Activated CD8-positive, alpha-beta memory T cell treated with anti-CD3 and anti-CD28 coated beads, Interleukin-2, amount 10 ng/mL, durations not matched to agents 7 days and 5 days (primary cell): Measurements from ENCODE around the gene TXNRD2. TPM values are rescaled to one million over a fixed set of nuclear protein-coding genes. Genes with fewer than 3 reads are reported as not detected.
A peak's percentile ranks its signal among the peaks of the same experiment; 100 is the strongest.

Experiments
- ATAC-seq: fragments of 150-1000 bp; cut with Tn5 transposase; one replicate; pipeline ENCODE4 v1.10.0; 2021; ENCODE audit warnings: moderate library complexity
- CTCF ChIA-PET: fragments of 350-600 bp; sonication (Branson Sonifier 250); formaldehyde crosslinking; loops from one replicate; lab custom pipeline; 2021; ENCODE audit warnings: antibody characterized with exemption; lab: Charles Lee
- DNase-seq: peaks from one replicate; pipeline ENCODE4 v3.0.0-alpha.2; 2020
- H3K27ac Mint-ChIP-seq: one replicate; pipeline ENCODE4 v1.8.0; 2021; ENCODE audit warnings: mild to moderate bottlenecking, mixed read lengths
- H3K27me3 Mint-ChIP-seq: one replicate; pipeline ENCODE4 v1.8.0; 2021; ENCODE audit warnings: mixed read lengths
- H3K36me3 Mint-ChIP-seq: one replicate; pipeline ENCODE4 v1.8.0; 2021; ENCODE audit warnings: mild to moderate bottlenecking, mixed read lengths
- H3K4me1 Mint-ChIP-seq: one replicate; pipeline ENCODE4 v1.8.0; 2021; ENCODE audit warnings: mixed read lengths
- H3K4me3 Mint-ChIP-seq: one replicate; pipeline ENCODE4 v1.8.0; 2021; ENCODE audit warnings: mild to moderate bottlenecking, moderate library complexity, mixed read lengths
- H3K9me3 Mint-ChIP-seq: one replicate; pipeline ENCODE4 v1.8.0; 2022; ENCODE audit warnings: low read depth, mixed read lengths
- total RNA-seq, 2 experiments: library from RNA; stranded (reverse); gene quantifications; one replicate each; pipeline ENCODE4 v1.2.3, GENCODE V29; 2021

The TXNRD2 gene
- total RNA-seq, 2 experiments from 2014 or later = 20.5 to 23.1 TPM

- no peak overlapping the region for H3K4me3 Mint-ChIP-seq
- no peaks in the 10 kb centered on the region for H3K27me3 Mint-ChIP-seq
- H3K36me3 Mint-ChIP-seq = no peaks in the 10 kb centered on the region
- no peaks in the 10 kb centered on the region for H3K9me3 Mint-ChIP-seq
- peaks cover 3% of the 10 kb centered on the region for H3K4me1 Mint-ChIP-seq
- CTCF ChIA-PET = no interaction called here
- ATAC-seq = no peak
- DNase-seq = no peak
- no peak overlapping the region for H3K27ac Mint-ChIP-seq
These were observed 64.5 kb downstream of the TXNRD2 start for GRCh38 chr22:19876941-19877625.

GRCh38 chr22:19876314-19876940 is 65.2 kb downstream of the TXNRD2 start:
- H3K27me3 Mint-ChIP-seq = no peaks in the 10 kb centered on the region
- no peak overlapping the region for H3K27ac Mint-ChIP-seq
- H3K9me3 Mint-ChIP-seq = no peaks in the 10 kb centered on the region
- DNase-seq (no peak), ATAC-seq (no peak)
- H3K4me1 Mint-ChIP-seq = peaks cover 3% of the 10 kb centered on the region
- H3K36me3 Mint-ChIP-seq = no peaks in the 10 kb centered on the region
- H3K4me3 Mint-ChIP-seq = no peak overlapping the region
- CTCF ChIA-PET = interaction anchor here (1.2 kb wide), 1 partner anchor 10 kb away, joined by 3 read pairs; no protein-coding TSS in a partner anchor

- Mint-ChIP-seq H3K4me1 (peaks cover 3% of the 10 kb centered on the region), H3K36me3 (no peaks in the 10 kb centered on the region), H3K27ac (no peak overlapping the region), H3K4me3 (no peak overlapping the region), H3K9me3 (no peaks in the 10 kb centered on the region), H3K27me3 (no peaks in the 10 kb centered on the region)
- ATAC-seq = no peak
- CTCF ChIA-PET = interaction anchor here (1.2 kb wide), 1 partner anchor 9 kb away, joined by 3 read pairs; no protein-coding TSS in a partner anchor
- no peak for DNase-seq
These were observed 65.9 kb downstream of the TXNRD2 start for GRCh38 chr22:19875531-19876313.

GRCh38 chr22:19875061-19875530 is 66.5 kb downstream of the TXNRD2 start:
- DNase-seq = no peak

GRCh38 chr22:19874307-19875060 is 67.1 kb downstream of the TXNRD2 start:
- CTCF ChIA-PET = no interaction called here
- H3K4me1 Mint-ChIP-seq = peaks cover 3% of the 10 kb centered on the region
- peak; percentile 10 for ATAC-seq
- DNase-seq = no peak
- H3K9me3 Mint-ChIP-seq = no peaks in the 10 kb centered on the region
- H3K27ac Mint-ChIP-seq = no peak overlapping the region
- H3K27me3 Mint-ChIP-seq = no peaks in the 10 kb centered on the region
- no peaks in the 10 kb centered on the region for H3K36me3 Mint-ChIP-seq
- no peak overlapping the region for H3K4me3 Mint-ChIP-seq

More at GRCh38 chr22:19875061-19875530, 66.5 kb downstream of the TXNRD2 start:
- H3K9me3 Mint-ChIP-seq = no peaks in the 10 kb centered on the region
- CTCF ChIA-PET = interaction anchor here (1.2 kb wide), 1 partner anchor 9 kb away, joined by 3 read pairs; no protein-coding TSS in a partner anchor
- no peak for ATAC-seq
- peaks cover 3% of the 10 kb centered on the region for H3K4me1 Mint-ChIP-seq
- no peaks in the 10 kb centered on the region for H3K36me3 Mint-ChIP-seq
- no peak overlapping the region for H3K27ac Mint-ChIP-seq
- H3K27me3 Mint-ChIP-seq = no peaks in the 10 kb centered on the region
- H3K4me3 Mint-ChIP-seq = no peak overlapping the region

GRCh38 chr22:19873960-19874306 is 67.7 kb downstream of the TXNRD2 start:
- DNase-seq = no peak
- Mint-ChIP-seq H3K27me3 (no peaks in the 10 kb centered on the region), H3K27ac (no peak overlapping the region), H3K4me1 (peaks cover 3% of the 10 kb centered on the region), H3K36me3 (no peaks in the 10 kb centered on the region), H3K9me3 (no peaks in the 10 kb centered on the region), H3K4me3 (no peak overlapping the region)
- no peak for ATAC-seq
- CTCF ChIA-PET = no interaction called here

- Mint-ChIP-seq H3K9me3 (no peaks in the 10 kb centered on the region), H3K27ac (no peak overlapping the region), H3K27me3 (no peaks in the 10 kb centered on the region), H3K4me1 (peaks cover 3% of the 10 kb centered on the region), H3K36me3 (no peaks in the 10 kb centered on the region), H3K4me3 (no peak overlapping the region)
- DNase-seq = no peak
- CTCF ChIA-PET = no interaction called here
- no peak for ATAC-seq
These were observed 68.3 kb downstream of the TXNRD2 start for GRCh38 chr22:19873138-19873959.

- H3K27ac Mint-ChIP-seq = no peak overlapping the region
- DNase-seq = no peak
- H3K27me3 Mint-ChIP-seq = no peaks in the 10 kb centered on the region
- H3K4me3 Mint-ChIP-seq = no peak overlapping the region
- peaks cover 3% of the 10 kb centered on the region for H3K4me1 Mint-ChIP-seq
- CTCF ChIA-PET = no interaction called here
- no peaks in the 10 kb centered on the region for H3K9me3 Mint-ChIP-seq
- no peaks in the 10 kb centered on the region for H3K36me3 Mint-ChIP-seq
- ATAC-seq = no peak
These were observed 68.9 kb downstream of the TXNRD2 start for GRCh38 chr22:19872779-19873137.

- CTCF ChIA-PET = no interaction called here
- ATAC-seq = no peak
- no peak for DNase-seq
- Mint-ChIP-seq H3K27ac (no peak overlapping the region), H3K27me3 (no peaks in the 10 kb centered on the region), H3K36me3 (no peaks in the 10 kb centered on the region), H3K4me1 (peaks cover 3% of the 10 kb centered on the region), H3K9me3 (no peaks in the 10 kb centered on the region), H3K4me3 (no peak overlapping the region)
These were observed 69.5 kb downstream of the TXNRD2 start for GRCh38 chr22:19871845-19872778.

GRCh38 chr22:19871023-19871844 is 70.4 kb downstream of the TXNRD2 start:
- CTCF ChIA-PET = interaction anchor here (0.6 kb wide), 1 partner anchor 176 kb away, joined by 3 read pairs; no protein-coding TSS in a partner anchor
- no peak overlapping the region for H3K4me3 Mint-ChIP-seq
- H3K27me3 Mint-ChIP-seq = no peaks in the 10 kb centered on the region
- H3K4me1 Mint-ChIP-seq = peaks cover 3% of the 10 kb centered on the region
- no peaks in the 10 kb centered on the region for H3K9me3 Mint-ChIP-seq
- ATAC-seq (no peak), DNase-seq (no peak)
- H3K27ac Mint-ChIP-seq = no peak overlapping the region
- H3K36me3 Mint-ChIP-seq = no peaks in the 10 kb centered on the region
